GM18861 (cell line): ENCODE results near the gene POLN.
"Not testable (repeated sequence)": the region's sequence is repeated elsewhere in the genome, so short reads cannot be mapped to it uniquely, and the experiment has no call there.

Experiments used
- ATAC-seq: cut with Tn5 transposase; IDR thresholded peaks from one replicate; pipeline ENCODE4 v1.9.1; 2021; ENCODE audit not compliant: unreplicated experiment

Gene POLN

DNA sequence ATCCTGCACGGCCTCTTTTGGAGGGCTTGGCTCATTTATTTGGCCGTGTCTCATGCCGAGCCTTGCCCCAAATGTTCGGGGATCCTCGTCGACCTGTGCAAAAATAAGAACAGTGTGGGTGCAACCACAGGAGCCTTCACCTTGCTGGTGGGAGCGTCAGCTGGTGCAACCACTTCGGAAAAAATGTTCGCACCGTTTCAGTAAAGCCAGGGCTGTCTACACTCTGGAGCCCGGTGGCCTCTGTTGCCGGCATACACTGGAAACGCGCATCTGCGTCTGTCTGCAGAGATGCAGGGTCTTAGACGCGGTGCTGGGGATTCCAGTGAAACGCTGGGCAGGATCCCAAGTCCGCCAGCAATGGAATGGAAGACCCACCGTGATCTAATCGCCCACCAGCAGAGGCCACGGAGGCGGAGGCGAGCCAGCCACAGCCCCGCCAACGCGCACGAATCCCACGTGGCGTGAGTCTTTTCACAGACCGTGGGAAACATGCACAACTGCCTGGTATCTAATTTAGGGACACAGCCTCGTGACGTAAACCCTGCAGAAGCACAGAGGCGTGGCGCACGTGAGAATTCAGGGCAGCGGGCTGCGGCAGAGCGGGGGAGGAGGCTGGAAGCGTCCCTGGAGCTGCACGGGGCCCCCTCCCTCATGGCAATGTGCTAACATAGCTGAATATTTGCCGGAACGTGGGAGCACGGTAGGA is 33.8 kb upstream of the POLN start:
- ATAC-seq, result no peak

DNA sequence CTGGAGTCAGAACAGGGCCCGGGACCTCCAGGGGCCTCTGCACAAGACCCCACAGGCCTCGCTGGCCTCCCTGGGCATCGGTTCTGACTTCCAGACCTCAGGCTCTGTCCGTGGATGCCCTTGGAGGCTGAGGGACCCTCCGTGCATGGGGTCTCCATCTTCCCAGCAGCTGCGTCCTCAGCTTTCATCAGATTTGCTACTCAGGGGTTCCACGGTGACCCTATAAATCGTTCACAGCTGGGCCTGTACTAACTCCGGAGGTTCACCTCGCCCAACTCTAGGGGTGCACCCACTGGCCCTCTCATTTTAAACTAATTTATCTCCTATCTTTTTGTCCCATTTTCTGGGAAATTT is 33.1 kb upstream of the POLN start:
- not testable (repeated sequence) for ATAC-seq

DNA sequence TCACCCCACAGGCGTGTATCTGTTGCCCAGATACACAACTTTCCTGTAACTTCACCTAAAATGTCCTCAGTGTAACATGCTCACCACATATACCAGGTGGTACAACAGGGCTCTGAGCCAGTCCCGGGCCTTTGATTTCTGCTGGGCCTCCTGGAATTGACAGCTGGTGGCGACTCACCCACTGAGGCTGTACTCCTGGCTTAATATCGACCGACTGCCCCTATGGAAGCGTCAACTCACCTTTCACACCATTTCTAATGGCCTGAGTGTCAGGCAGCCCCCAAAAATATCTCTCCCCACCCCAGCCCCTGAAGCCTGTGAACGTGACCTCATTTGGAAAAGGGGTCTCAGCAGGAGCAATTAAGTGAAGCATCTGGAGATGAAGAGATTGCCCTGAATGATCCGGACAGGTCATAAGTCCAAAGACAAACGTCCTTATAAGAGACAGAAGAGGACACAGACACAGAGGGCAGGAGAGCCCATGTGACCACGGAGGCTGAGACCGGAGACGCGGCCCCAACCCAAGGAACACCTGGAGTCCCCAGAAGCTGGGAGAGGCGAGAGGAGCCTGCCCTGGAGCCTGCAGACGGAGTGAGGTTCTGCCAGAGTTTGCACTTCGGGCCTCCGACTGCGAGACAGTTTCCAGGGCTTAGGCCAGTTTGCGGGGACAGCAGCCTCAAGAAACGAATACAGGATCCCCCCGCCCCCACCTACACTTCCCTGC is 32.6 kb upstream of the POLN start:
- no peak for ATAC-seq

DNA sequence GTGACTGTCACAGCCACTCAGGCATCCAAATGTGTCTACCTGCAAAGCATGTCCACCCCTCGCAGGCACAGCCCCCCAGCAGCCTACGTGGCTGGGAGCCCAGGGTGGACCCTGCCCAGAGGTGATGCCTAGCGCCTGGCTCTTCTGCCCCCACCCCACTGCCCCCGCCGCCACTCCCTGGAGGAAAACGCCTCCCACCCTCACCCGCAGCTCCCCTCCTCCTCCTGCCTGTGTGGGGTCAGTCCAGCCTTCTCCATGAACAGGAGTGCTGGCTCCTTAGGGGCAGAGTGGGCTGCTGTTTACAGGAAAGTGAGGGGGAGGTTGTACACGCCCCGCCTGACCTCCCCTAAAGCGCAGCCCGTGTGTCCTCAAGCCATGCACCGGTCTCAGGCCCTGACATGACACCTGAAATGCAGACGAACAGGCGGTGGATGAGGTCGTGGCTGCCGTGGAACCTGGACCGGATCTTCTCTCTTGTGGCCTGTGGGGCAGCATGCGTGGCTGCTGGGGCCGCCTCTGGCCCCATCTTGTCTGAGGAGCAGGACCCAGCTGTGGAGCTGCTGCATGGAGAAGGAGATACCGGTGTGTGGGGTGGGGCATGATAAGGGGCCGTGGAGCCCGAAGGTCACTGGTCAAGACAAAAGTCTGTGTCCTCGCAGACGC is 31.9 kb upstream of the POLN start:
- ATAC-seq, result no peak

DNA sequence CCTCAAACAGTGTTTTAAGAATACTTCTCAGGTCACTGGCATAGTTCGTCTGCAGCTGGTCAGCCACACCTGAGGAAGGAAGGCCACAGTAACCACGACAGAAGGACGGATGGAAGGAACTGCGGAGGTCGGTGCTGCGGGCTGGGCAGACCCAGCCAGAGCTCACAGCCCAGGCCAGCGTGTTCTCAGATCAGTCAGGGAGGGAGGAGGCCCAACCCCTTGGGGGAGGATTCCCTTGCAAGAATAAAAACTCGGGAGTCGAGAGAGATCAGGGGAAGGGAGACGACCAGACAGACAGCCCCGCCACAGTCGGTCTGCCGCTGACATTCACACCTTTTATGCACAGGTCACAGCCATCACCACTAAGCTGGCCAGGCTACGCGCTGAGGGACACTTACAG is 31.3 kb upstream of the POLN start:
- no peak for ATAC-seq

DNA sequence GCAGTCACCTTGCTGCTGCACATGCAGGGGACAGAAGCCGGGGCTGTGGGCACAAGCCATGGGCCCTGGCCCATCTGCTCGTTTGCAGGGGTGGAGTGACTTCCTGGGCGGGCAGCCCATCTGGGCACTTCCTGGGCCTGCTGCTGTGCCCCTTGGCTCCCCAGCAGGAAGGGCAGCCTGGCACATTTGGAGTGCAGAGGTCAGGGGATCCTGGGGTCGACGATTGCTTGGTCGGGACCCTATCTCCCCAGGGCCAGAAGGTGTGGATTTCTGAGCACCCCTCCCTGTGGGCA is 30.9 kb upstream of the POLN start:
- no peak for ATAC-seq

DNA sequence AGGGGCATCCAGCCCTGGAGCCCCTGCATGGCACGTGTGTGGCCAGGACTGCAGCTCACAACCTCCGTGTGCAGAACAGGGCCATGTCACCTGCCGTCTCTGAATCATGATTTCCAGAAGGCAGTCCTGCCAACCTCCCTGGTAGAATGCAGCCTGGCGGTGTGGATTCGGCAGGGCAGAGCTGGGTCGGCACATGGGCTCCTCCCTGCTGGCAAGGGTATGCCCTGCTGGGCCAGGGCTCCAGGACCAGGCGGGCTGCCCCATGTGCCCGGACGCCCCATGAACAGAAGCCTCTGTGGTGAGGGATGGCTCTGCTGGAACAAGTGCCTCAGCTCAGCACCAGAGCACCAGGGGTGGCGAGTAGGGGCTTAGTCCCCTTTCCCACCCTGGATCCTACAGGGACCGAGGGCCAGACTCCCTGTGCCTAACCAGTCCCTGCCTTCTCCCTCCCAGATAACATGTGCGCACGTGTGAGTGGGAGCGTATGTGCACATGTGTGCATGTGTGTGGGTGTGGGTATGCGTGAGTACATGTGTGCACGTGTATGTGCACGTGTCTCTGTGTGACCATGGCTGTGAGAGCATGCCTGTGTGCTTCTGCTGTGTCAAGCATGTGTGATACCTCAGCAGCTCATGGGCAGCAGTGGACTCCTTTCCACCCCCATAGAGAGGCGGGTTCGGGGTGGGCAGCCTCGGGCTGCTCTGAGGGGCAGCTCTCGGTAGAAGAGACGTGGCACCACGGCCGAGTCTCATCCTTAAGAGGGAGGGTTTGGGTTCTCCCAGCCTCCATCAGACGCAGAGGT is 30.3 kb upstream of the POLN start:
- ATAC-seq, result no peak

DNA sequence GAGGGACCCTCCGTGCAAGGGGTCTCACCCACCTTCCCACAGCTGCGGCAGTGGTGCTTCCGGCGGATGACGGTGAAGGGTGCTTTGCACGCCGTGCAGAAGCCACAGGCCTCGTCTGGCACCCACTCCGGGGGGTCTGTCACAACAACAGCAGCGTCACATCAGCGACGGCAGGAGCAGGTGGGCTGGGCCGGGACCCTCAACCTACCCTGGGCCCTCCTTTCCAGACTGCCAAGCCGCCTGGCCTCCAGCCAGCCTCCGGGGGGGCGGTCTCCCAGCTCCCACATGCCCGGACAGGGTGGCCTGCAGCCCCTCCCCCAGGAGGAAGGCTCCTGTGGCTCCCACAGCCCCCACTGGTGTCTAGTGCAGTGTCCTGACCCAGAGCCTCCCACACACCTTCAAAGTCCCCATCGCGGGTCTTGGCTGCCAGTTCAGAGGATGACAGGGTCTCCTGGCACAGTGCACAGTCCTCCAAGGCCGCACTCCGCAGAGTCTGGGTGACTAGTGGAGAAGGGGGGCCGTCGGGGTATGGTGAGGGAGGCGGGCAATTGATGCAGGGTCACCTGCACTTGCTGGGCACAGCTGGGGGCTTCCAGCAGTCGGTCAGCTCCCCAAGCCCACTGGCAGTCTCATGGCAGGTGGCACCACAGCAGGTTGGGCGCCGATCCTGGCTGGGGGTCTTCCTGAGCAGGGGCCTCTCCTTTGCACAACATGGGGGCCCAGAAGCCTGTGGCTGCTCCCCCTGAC is 29.5 kb upstream of the POLN start:
- ATAC-seq, result no peak

DNA sequence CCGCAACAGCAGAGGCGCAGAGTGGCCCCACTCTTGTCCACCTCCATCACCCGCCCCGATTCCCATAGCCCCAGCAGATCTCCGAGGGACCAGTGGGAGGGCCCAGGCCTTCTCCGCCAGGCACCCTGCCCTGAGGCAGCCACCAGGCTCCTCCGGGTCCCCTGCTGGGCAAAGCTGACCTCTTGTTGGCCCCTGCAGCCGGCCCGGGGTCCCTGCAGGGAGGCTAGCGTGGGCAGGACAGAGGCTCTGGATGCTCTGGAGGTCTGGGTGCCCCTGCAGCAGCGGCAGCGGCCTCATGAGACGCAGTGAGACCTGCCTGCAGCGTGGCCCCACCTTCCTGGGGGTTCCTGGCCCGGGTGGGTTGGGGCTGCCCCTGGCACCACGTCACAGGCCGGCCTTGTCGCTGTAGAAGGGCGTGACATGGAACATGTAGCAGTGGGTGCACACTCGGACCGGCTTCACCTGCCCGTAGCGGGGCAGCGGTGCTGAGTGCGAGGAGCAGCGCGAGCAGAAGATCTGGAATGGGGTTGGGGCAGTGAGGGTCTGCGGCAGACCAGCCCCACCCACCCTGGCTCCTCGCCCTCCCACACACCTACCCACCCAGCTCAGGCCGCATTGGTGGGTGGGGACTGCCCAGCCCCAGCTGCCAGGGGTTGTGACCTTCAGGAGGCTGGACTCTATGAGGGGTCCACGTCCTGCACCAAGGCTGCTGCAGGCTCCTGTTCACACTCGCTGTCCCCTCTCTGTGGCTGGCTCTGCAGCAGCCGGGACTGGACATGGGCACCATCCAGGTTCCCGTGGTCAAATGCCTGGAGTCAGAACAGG is 28.6 kb upstream of the POLN start:
- no peak for ATAC-seq

DNA sequence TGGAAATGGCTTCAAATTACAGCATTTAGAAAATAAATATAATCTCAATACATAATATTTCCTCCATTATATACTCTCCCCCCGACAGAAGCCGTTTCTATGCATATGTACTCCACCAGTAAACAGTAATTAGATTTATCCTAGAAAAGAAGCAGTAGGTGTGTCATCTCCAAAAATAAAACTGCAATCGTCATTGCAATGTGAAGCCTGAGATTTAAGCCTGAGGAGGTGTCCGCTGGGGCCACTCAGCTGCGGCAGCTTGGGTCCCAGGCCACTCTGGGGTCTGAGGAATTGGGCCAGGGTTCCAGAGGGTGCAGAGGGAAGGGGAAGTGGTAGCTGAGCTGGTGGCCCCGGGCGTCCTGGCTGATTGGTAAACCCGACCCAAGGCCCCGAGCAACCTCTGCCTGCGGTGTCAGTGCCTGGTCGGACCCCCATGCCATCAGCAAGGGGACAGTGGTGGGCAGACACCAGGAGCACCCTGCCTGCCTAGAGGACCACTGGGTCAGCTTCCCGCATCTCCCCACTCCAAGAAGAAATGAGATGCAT is 27.8 kb upstream of the POLN start:
- no peak for ATAC-seq

DNA sequence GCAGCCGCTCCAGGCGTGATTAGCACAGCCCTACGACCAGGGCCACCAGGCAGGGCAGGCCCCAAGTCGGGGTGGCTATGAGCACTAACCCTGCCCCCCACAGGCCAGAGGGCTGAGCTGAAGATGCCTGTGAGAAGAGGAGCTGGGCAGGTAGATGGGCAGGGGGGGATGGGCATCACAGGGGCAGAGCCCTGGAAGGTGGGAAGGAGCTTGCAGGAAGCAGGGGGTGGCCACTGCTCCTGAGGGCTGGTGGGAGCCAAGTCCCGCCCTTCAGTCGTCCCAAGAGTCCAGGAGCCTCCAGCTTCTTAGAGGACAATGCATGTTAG is 27.2 kb upstream of the POLN start:
- ATAC-seq, result no peak

DNA sequence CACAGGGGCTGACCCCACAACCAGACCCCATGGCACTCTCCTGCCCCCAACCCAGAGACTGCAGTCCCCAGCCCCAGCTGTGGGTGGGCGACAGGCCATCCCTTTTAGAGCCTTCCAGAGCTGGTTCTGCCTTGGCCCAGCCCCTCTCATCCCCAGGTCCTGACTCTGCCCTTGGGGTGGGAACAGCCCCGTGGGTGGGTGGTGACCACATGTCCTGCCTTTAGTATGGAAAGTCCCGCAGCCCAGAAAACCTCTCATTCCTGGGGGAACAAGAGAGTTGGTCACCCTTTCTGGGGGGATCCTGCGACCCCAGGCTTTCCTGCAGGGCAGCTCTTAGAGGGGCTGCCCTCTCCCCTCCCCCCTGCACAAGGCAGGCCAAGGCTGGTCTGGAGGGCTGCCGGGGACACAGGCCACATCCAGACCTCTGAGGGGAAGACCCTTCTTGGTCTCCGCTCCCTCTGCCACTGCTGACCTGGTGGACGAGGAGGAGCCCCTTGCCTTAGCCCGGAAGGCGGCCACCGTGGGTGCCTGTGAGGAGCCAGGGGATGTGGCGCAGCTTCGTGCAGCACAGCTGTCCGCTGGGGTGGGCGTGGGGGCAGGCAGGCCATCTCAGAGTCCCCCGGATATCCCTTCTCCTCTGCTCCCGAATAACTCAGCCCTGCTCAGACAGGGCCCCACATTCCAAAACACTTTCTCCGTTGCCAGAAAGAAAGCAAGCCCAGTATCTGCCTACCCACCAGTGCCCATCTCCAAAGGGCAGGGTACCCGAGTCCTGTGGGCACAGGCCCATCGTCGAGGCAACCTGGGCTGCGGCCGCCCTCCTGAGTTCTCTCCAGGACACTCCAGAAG is 26.7 kb upstream of the POLN start:
- ATAC-seq, result no peak

DNA sequence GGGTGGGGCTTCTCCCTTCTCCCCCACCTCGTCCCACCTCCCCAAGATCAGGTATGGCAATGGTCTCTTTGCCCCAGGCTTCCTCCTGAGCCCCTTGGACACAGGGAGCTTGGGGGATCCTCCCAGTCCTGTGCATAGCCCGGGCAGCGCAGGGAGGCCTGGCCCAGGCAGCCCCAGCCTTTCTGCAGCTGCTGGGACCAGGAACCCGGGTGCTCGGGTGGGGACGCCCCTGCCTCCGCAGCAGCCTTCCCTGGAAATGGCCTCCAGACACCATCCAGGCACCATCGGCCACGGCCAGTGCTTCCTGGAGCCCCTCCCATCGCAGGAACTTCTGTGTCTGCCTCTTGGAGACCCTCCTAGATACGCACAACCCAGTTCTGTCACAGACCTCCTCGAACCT is 25.9 kb upstream of the POLN start:
- ATAC-seq, result no peak

DNA sequence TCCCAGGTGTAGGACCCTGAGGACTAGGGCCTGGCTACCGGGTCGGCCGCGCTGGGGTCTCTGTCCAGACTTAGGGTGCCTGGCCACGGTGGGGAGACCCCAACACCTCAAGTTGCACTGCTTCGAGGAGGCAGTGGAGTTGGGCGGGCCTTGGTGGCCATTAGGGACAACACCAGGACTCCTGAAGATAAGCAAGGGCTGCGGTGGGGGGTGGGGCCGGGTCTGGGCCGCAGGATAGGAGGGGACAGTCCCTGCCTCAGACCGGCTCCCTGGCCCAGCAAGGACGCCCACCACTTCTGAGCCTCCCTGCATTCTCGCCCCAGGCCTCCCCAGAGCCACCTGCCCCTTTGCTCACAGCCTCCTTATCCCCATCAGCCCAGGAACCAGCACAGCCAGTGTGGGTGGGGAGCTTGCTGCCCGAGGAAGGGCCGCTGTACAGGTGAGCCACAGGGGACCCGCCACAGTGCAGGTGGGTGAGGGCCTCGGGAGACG is 25.4 kb upstream of the POLN start:
- no peak for ATAC-seq

DNA sequence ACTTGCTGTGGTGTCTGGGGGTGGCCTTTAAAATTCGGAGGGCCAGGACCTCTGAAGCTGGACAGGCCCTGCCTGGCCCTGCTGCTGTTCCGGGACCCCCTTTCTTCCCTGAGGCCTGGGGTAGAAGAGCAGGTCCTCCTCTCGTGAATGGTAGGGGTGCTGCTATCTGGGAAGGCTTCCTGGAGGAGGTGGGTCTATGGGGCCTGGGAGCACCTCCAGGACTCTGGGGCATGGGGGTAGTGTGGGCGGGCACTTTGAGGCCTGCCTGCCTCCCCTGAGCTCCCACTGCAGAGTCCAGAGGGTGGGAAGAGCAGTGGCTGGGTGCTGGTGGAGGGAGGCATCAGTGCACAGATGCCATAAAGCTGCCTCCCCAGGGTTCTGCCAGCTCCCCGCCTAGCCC is 24.9 kb upstream of the POLN start:
- no peak for ATAC-seq

DNA sequence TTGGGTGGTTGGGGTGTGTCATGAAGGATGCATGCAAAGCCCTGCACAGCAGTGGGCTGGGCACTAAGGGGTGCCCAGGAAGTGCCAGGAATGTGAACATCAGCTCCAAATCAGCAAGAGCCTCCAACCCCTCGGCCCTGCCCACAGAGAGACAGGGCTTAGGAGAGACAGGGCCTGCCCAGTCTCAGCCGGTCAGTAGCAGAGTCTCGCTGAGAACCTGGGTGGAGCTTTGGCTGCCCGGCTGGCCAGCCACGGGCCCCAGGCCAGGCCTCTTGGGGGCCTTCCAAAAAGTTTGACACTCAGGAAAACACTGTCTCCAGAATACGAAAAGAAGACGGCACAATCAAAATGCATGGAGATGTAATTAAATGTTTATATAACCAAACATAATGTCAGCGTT is 24.3 kb upstream of the POLN start:
- no peak for ATAC-seq

DNA sequence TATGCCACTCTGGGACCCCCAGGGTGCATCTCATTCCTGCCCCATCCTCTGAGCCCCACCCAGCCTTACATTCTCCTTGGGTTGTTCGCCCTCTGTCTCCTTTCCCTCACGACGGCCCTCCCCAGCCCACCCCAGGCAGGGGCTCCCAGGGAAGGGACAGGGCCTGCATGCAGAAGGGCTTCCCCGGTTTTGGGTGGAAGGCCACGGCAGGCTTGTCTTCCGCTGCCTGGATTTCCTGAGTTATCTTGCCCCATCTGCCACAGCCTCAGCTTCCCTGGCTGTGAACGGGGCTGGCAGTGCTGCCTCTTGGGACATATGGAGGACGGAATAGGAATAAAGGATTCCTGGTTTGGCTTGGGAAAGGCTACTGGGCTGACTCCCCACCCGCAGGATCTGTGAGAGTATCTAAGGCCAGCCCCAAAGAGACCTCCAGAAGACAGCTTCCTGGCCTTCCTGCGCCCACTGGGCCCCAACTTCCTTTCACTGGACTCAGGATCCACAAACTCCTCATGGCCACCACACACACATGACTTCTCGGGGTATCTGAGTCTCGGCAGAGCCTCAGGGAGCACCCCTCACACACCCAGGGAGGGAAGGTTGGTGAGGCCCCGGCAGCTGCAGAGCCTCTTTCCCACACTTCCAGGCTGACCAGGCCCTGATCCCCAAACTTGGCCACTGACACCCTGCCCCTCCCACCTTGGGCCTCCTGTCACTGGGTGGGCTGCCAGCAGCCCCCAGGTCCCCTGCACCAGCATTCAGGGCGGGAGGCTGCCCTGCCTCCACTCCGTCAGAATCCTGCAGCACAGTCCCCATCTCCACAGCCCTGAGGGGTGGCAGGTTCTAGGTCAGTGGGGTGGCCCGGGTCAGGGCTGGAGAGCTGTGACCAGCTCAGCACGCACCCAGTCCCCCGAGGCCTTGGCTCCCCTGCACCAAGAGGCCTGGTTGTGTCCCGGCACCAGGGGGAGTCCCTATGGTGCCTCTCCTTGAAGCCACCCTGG is 23.5 kb upstream of the POLN start:
- ATAC-seq, result no peak
